ENCODE results near the gene GRK5. TPM values are rescaled to one million over a fixed set of nuclear protein-coding genes. Genes with fewer than 3 reads are reported as not detected.
"Not testable (repeated sequence)": the region's sequence is repeated elsewhere in the genome, so short reads cannot be mapped to it uniquely, and the experiment has no call there.

GRK5 gene
- total RNA-seq, 2 experiments from 2014 or later, result 11.4 to 13.3 TPM

GRCh38 chr10:119239015-119239414 lies 31.6 kb downstream of the GRK5 start:
- CTCF ChIA-PET, result interaction anchor here (0.6 to 1.2 kb wide), 2 partner anchors 30 to 33 kb away, joined by 3 read pairs; no protein-coding TSS in a partner anchor
- POLR2A ChIA-PET, result interaction anchor here (0.6 kb wide), 1 partner anchor 30 kb away, joined by 4 read pairs; no protein-coding TSS in a partner anchor

GRCh38 chr10:119239630-119240029 lies 32.3 kb downstream of the GRK5 start:
- CTCF ChIA-PET, result interaction anchor here (0.6 to 1.2 kb wide), 2 partner anchors 31 to 33 kb away, joined by 3 read pairs; no protein-coding TSS in a partner anchor
- POLR2A ChIA-PET, result not testable (repeated sequence)

- ChIA-PET CTCF (no interaction called here), POLR2A (no interaction called here)
These were observed 33.7 kb downstream of the GRK5 start for GRCh38 chr10:119241066-119241465.

- ChIA-PET CTCF (interaction anchor here (1.1 kb wide), 1 partner anchor 64 kb away, joined by 3 read pairs; no protein-coding TSS in a partner anchor), POLR2A (no interaction called here)
These were observed 34.8 kb downstream of the GRK5 start for GRCh38 chr10:119242186-119242585.

- CTCF ChIA-PET, result interaction anchor here (1.2 kb wide), 1 partner anchor 174 kb away, joined by 4 read pairs; no protein-coding TSS in a partner anchor
- POLR2A ChIA-PET, result no interaction called here
These were observed 36.1 kb downstream of the GRK5 start for GRCh38 chr10:119243488-119243887.

GRCh38 chr10:119243967-119244366 lies 36.6 kb downstream of the GRK5 start:
- ChIA-PET POLR2A (no interaction called here), CTCF (no interaction called here)

GRCh38 chr10:119245272-119245671 lies 37.9 kb downstream of the GRK5 start:
- ChIA-PET POLR2A (no interaction called here), CTCF (no interaction called here)

- ChIA-PET CTCF (interaction anchor here (0.9 to 1.7 kb wide), 2 partner anchors 10 to 14 kb away, joined by 3 to 4 read pairs; no protein-coding TSS in a partner anchor), POLR2A (no interaction called here)
These were observed 39.6 kb downstream of the GRK5 start for GRCh38 chr10:119246862-119247549.

- CTCF ChIA-PET, result interaction anchor here (0.9 to 1.7 kb wide), 2 partner anchors 10 to 15 kb away, joined by 3 to 4 read pairs; no protein-coding TSS in a partner anchor
- POLR2A ChIA-PET, result no interaction called here
These were observed 40.2 kb downstream of the GRK5 start for GRCh38 chr10:119247550-119247894.

- POLR2A ChIA-PET, result no interaction called here
- CTCF ChIA-PET, result interaction anchor here (1.7 kb wide), 1 partner anchor 16 kb away, joined by 4 read pairs; no protein-coding TSS in a partner anchor
These were observed 40.8 kb downstream of the GRK5 start for GRCh38 chr10:119248184-119248583.

GRCh38 chr10:119248681-119249080 lies 41.3 kb downstream of the GRK5 start:
- ChIA-PET CTCF (interaction anchor here (0.6 to 1.7 kb wide), 2 partner anchors 16 to 66 kb away, joined by 3 to 4 read pairs; no protein-coding TSS in a partner anchor), POLR2A (no interaction called here)

GRCh38 chr10:119250641-119251314 lies 43.4 kb downstream of the GRK5 start:
- POLR2A ChIA-PET, result no interaction called here
- CTCF ChIA-PET, result interaction anchor here (1.0 kb wide), 1 partner anchor 42 kb away, joined by 3 read pairs; no protein-coding TSS in a partner anchor

- ChIA-PET POLR2A (no interaction called here), CTCF (no interaction called here)
These were observed 43.9 kb downstream of the GRK5 start for GRCh38 chr10:119251315-119251708.

GRCh38 chr10:119252051-119252465 lies 44.7 kb downstream of the GRK5 start:
- POLR2A ChIA-PET, result no interaction called here

GRCh38 chr10:119252470-119253151 lies 45.2 kb downstream of the GRK5 start:
- CTCF ChIA-PET, result no interaction called here
- POLR2A ChIA-PET, result no interaction called here

More at GRCh38 chr10:119252051-119252465, 44.7 kb downstream of the GRK5 start:
- CTCF ChIA-PET, result no interaction called here

- POLR2A ChIA-PET, result no interaction called here
- CTCF ChIA-PET, result no interaction called here
These were observed 46.2 kb downstream of the GRK5 start for GRCh38 chr10:119253433-119254174.

GRCh38 chr10:119254335-119254734 lies 47.0 kb downstream of the GRK5 start:
- POLR2A ChIA-PET, result no interaction called here
- CTCF ChIA-PET, result no interaction called here

- POLR2A ChIA-PET, result no interaction called here
These were observed 48.7 kb downstream of the GRK5 start for GRCh38 chr10:119256030-119256429.

GRCh38 chr10:119256897-119257296 lies 49.5 kb downstream of the GRK5 start:
- CTCF ChIA-PET, result no interaction called here
- POLR2A ChIA-PET, result no interaction called here

More at GRCh38 chr10:119256030-119256429, 48.7 kb downstream of the GRK5 start:
- CTCF ChIA-PET, result no interaction called here

Data from activated CD8-positive, alpha-beta memory T cell treated with anti-CD3 and anti-CD28 coated beads for 36 hours (primary cell).